ENCODE data around the gene AANAT. TPM values are rescaled to one million over a fixed set of nuclear protein-coding genes. Genes with fewer than 3 reads are reported as not detected.

AANAT gene
- total RNA-seq, 2 donors from 2014 or later: not detected

GRCh38 chr17:76473541-76473985, 6.2 kb downstream of the AANAT start:
- no peak overlapping the region for H3K27ac ChIP-seq
- H3K9me3 ChIP-seq: no peaks in the 10 kb centered on the region
- TF ChIP-seq CTCF (IDR thresholded peaks at IDR 0.05): no peak
- no peak overlapping the region for H3K4me3 ChIP-seq
- peaks cover 6% of the 10 kb centered on the region for H3K36me3 ChIP-seq
- no peaks in the 10 kb centered on the region for H3K27me3 ChIP-seq (replicated peaks; ENCODE audit: insufficient read depth)
- H3K4me1 ChIP-seq (ENCODE audit: control insufficient read depth in 1 of 2, low read depth in 2 of 2): no peaks in the 10 kb centered on the region
- ATAC-seq (ENCODE audit: insufficient number of reproducible peaks, low FRiP score, low read depth): no peak
- no peak for DNase-seq (ENCODE audit: low spot score)

GRCh38 chr17:76474238-76474637, 6.8 kb downstream of the AANAT start:
- Histone ChIP-seq H3K4me3 (no peak overlapping the region), H3K27ac (no peak overlapping the region), H3K4me1 (ENCODE audit: control insufficient read depth in 1 of 2, low read depth in 2 of 2) (no peaks in the 10 kb centered on the region), H3K9me3 (no peaks in the 10 kb centered on the region), H3K36me3 (peaks cover 6% of the 10 kb centered on the region), H3K27me3 (replicated peaks; ENCODE audit: insufficient read depth) (no peaks in the 10 kb centered on the region)
- no peak for TF ChIP-seq CTCF (IDR thresholded peaks at IDR 0.05)
- ATAC-seq (ENCODE audit: insufficient number of reproducible peaks, low FRiP score, low read depth) (no peak), DNase-seq (ENCODE audit: low spot score) (no peak)

- no peak for TF ChIP-seq CTCF (IDR thresholded peaks at IDR 0.05)
- DNase-seq (ENCODE audit: low spot score): no peak
- H3K4me1 ChIP-seq (ENCODE audit: control insufficient read depth in 1 of 2, low read depth in 2 of 2): no peaks in the 10 kb centered on the region
- no peaks in the 10 kb centered on the region for H3K9me3 ChIP-seq
- H3K36me3 ChIP-seq: peaks cover 6% of the 10 kb centered on the region
- no peak for ATAC-seq (ENCODE audit: insufficient number of reproducible peaks, low FRiP score, low read depth)
- no peak overlapping the region for H3K27ac ChIP-seq
- no peaks in the 10 kb centered on the region for H3K27me3 ChIP-seq (replicated peaks; ENCODE audit: insufficient read depth)
- H3K4me3 ChIP-seq: no peak overlapping the region
These were observed 7.5 kb downstream of the AANAT start for GRCh38 chr17:76474894-76475293.

- no peak for ATAC-seq (ENCODE audit: insufficient number of reproducible peaks, low FRiP score, low read depth)
- Histone ChIP-seq H3K4me3 (no peak overlapping the region), H3K27ac (no peak overlapping the region), H3K27me3 (replicated peaks; ENCODE audit: insufficient read depth) (no peaks in the 10 kb centered on the region), H3K4me1 (ENCODE audit: control insufficient read depth in 1 of 2, low read depth in 2 of 2) (no peaks in the 10 kb centered on the region), H3K9me3 (no peaks in the 10 kb centered on the region), H3K36me3 (peaks cover 6% of the 10 kb centered on the region)
- no peak for TF ChIP-seq CTCF (IDR thresholded peaks at IDR 0.05)
- no peak for DNase-seq (ENCODE audit: low spot score)
These were observed 7.9 kb downstream of the AANAT start for GRCh38 chr17:76475302-76475701.

- no peaks in the 10 kb centered on the region for H3K9me3 ChIP-seq
- TF ChIP-seq CTCF (IDR thresholded peaks at IDR 0.05): no peak
These were observed 9.3 kb downstream of the AANAT start for GRCh38 chr17:76476736-76477135.

More at GRCh38 chr17:76476736-76477135, 9.3 kb downstream of the AANAT start:
- Histone ChIP-seq H3K4me3 (no peak overlapping the region), H3K27ac (no peak overlapping the region), H3K4me1 (ENCODE audit: control insufficient read depth in 1 of 2, low read depth in 2 of 2) (no peaks in the 10 kb centered on the region), H3K36me3 (peaks cover 6% of the 10 kb centered on the region), H3K27me3 (replicated peaks; ENCODE audit: insufficient read depth) (no peaks in the 10 kb centered on the region)
- DNase-seq (ENCODE audit: low spot score) (no peak), ATAC-seq (ENCODE audit: insufficient number of reproducible peaks, low FRiP score, low read depth) (no peak)
